ENCODE results near the gene PDLIM7. TPM values are rescaled to one million over a fixed set of nuclear protein-coding genes. Genes with fewer than 3 reads are reported as not detected.

The PDLIM7 gene
- total and polyA plus RNA-seq, 11 donors, result 36.3 to 124 (median 52.5) TPM

DNA sequence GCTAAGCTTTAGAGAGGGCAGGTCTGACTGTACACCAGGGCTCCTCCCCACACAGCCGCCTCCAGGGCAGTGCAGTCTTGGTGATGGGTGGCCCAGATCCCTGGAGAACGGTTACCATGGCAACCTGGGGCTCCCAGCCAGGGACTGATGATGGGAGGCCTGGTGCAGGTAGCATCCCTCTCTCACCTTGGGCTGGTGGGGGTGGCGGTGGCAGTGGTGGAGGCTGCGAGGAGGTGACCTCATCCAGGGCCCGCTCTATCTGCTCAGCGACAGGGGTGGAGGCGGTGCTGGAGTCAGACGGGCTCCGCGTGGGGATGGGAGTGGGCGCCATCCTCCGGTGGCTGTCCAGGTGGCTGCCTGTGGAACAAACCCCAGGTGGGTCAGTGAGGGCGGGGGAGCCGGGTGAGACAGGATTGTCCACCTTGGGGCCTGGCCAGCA lies 38.5 kb downstream of the PDLIM7 start:
- Histone ChIP-seq H3K4me3 (no peak overlapping the region), H3K27ac (no peak overlapping the region), H3K36me3 (peaks cover 0 to 25% (median 11%) of the 10 kb centered on the region in 9 donors), H3K27me3 (no peaks in the 10 kb centered on the region), H3K9me3 (no peaks in the 10 kb centered on the region), H3K4me1 (peaks cover 0 to 54% (median 31%) of the 10 kb centered on the region in 12 donors)
- TF ChIP-seq, protein P1, sequence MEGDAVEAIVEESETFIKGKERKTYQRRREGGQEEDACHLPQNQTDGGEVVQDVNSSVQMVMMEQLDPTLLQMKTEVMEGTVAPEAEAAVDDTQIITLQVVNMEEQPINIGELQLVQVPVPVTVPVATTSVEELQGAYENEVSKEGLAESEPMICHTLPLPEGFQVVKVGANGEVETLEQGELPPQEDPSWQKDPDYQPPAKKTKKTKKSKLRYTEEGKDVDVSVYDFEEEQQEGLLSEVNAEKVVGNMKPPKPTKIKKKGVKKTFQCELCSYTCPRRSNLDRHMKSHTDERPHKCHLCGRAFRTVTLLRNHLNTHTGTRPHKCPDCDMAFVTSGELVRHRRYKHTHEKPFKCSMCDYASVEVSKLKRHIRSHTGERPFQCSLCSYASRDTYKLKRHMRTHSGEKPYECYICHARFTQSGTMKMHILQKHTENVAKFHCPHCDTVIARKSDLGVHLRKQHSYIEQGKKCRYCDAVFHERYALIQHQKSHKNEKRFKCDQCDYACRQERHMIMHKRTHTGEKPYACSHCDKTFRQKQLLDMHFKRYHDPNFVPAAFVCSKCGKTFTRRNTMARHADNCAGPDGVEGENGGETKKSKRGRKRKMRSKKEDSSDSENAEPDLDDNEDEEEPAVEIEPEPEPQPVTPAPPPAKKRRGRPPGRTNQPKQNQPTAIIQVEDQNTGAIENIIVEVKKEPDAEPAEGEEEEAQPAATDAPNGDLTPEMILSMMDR (IDR thresholded peaks at IDR 0.05), result no peak
- TF ChIP-seq POLR2A (IDR thresholded peaks at IDR 0.05), result no peak
- DNase-seq, result peak in 2 of 5 donors; percentile 24 to 54
- 89 to 97% (median 90%) methylated on average over 4 to 14 of the region's 14 CpGs for WGBS, 4 donors
- intact Hi-C loops (cut with DNase I), result loop anchor here in 7 of 10 donors (5.0 to 10.0 kb wide), 3 partner anchors 38 to 144 kb away; partner anchors contain the start of genes MXD3 (in 5 of the 7) and PDLIM7 (in 3 of the 7)
- no peak for ATAC-seq

DNA sequence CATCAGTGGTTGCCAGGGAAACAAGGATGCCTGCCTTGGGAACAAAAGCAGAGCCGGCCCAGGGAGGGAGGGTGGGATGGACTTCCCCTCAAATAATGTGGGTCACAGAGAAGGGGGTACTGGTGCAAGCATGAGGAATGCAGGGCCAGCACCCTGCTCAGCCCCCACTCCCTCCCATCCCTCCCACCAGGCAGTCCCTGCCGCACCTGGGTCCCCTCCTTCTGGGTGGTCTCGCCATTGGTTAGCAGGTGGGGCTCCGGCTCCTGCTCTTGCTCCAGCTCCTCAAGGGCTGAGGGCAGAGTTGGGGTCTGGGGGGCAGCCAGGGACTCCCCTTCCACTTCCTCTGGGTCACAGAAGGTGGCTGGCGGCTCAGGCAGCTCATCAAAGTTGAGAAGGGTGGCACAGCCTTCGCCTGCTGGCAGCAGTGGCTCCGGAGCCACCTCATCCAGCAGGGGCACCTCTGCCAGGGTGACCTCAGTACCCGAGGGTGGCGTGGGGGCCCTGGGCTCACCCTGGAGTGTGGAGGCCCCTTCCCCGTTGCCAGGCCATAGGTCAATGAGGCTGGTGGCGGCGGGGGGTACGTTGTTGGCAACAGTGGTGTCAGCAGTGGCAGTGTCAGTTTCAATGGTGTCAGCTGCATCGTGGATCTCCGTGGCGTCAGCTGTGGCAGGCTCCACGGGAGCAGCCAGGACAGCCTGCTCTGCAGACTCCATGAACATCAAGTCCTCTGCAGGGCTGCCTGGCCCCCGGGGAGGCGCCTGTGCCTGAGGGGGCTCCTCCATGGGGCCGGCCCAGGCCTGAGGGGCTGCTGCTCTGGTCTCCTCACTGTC lies 39.3 kb downstream of the PDLIM7 start:
- Histone ChIP-seq H3K36me3 (peaks cover 0 to 25% (median 11%) of the 10 kb centered on the region in 9 donors), H3K27ac (peak overlapping the region in 2 of 12 donors; percentile 24 to 70), H3K4me3 (no peak overlapping the region), H3K9me3 (no peaks in the 10 kb centered on the region), H3K4me1 (peaks cover 0 to 57% (median 34%) of the 10 kb centered on the region in 12 donors), H3K27me3 (peaks cover 0 to 2% (median 0%) of the 10 kb centered on the region in 9 donors)
- 81 to 91% (median 86%) methylated on average over 8 to 20 of the region's 20 CpGs for WGBS, 4 donors
- no peak for ATAC-seq
- TF ChIP-seq POLR2A (IDR thresholded peaks at IDR 0.05), result no peak
- TF ChIP-seq, protein P1 (IDR thresholded peaks at IDR 0.05), result no peak
- peak in 2 of 5 donors; percentile 31 to 60 for DNase-seq
- intact Hi-C loops (cut with DNase I), result loop anchor here in 7 of 10 donors (5.0 to 10.0 kb wide), 3 partner anchors 39 to 143 kb away; partner anchors contain the start of genes MXD3 (in 5 of the 7) and PDLIM7 (in 3 of the 7)

DNA sequence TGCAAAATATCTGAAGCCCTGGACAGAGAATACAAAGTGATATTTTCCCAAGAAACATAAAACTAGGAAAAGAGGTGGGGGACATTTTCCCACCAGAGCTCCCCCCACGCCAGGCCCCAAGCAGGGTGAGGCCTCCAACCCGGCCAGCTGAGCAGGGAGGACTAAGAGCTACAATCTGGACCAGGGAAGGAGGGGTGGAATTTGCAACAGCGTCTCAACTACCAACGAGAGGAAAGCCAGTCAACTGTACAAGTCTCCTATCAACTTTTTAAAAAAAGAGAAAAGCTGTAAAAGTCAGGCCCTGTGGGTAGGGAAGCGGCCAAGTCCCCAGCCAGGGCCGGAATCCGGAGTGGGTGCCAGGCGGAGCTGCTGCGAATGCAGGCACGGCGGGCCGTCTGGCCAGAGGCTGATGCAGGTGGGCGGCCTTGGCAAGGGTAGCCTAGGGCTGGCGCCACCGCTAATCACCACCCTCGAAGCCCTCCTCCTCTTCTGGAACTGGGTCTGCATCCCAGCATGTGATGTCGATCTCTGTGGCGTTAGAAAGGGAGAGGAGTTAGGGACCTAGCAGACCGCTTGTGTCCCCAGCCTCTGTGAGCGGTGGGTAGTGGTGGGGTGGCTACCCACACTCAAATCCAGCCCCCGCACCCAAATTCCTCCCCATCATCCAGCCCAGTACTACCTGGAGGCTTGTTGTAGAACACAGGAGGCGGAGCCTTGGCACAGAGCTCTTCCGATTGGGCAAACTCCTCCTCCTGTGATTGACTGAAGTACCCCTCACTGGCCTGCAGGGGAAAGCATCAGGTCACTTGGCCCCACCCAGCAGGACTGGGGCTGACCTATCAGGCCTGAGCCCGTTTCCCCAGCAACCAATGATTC lies 40.2 kb downstream of the PDLIM7 start:
- Histone ChIP-seq H3K4me1 (peaks cover 0 to 57% (median 30%) of the 10 kb centered on the region in 12 donors), H3K4me3 (no peak overlapping the region), H3K36me3 (peaks cover 0 to 25% (median 11%) of the 10 kb centered on the region in 9 donors), H3K27me3 (peaks cover 0 to 9% (median 0%) of the 10 kb centered on the region in 9 donors), H3K9me3 (no peaks in the 10 kb centered on the region), H3K27ac (peak overlapping the region in 5 of 12 donors; percentile 17 to 70 (median 44))
- TF ChIP-seq POLR2A (IDR thresholded peaks at IDR 0.05), result no peak
- TF ChIP-seq, protein P1 (IDR thresholded peaks at IDR 0.05), result peak in 11 of 12 donors; percentile 37 to 65 (median 50)
- ATAC-seq, result peak; percentile 9 to 49 (median 47)
- peak in 4 of 5 donors; percentile 78 to 89 (median 86) for DNase-seq
- WGBS, 4 donors, result 76 to 82% (median 79%) methylated on average over 18 to 24 of the region's 24 CpGs
- intact Hi-C loops (cut with DNase I), result loop anchor here in 8 of 10 donors (1.0 to 10.0 kb wide), 4 partner anchors 40 to 142 kb away; partner anchors contain the start of genes MXD3 (in 5 of the 8) and PDLIM7 (in 3 of the 8)

Measured in heart left ventricle (tissue), 16 donors.